Measurements from ENCODE around the gene LRCH1. TPM values are rescaled to one million over a fixed set of nuclear protein-coding genes. Genes with fewer than 3 reads are reported as not detected.

The LRCH1 gene
- total and polyA plus RNA-seq, 2 of the 13 experiments (the other 11 are each of a cell fraction or from before 2014, with no cell fraction given): 4.1 to 12.6 TPM

DNA sequence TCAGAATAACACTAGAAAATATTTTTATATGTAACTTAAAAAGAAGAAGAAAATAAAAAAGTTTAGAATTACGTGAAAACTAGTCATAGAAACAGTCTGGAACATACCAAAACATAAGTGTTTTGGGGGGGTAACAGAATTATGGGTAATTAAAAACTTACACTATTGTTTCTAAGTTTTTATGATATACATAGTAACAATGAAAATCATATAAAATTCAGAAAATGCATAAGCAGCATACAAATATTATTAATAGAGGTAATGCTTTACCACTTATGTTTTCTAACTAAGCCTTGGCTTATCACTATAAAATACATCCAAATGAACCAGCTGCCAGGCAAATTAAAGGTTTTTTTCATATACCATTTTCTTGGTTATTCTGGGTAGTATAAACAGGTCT lies 229.1 kb downstream of the LRCH1 start:
- Histone ChIP-seq H3K27me3 (ENCODE audit: control insufficient read depth in 1 of 2, insufficient read depth in 2 of 2, low read length in 2 of 2) (no peaks in the 10 kb centered on the region; a peak in 1 of 5 replicates), H3K4me1 (ENCODE audit: insufficient read depth, low read length) (no peaks in the 10 kb centered on the region), H3K27ac (ENCODE audit: extremely low read length, insufficient read depth, low read length) (no peak overlapping the region), H3K4me2 (ENCODE audit: low read depth, low read length) (no peak overlapping the region), H3K4me3 (replicated peaks in 1 of 3; ENCODE audit: insufficient read depth in 1 of 3, low read depth in 2 of 3, low read length in 3 of 3) (no peak overlapping the region), H3K9me3 (ENCODE audit: low read length) (no peaks in the 10 kb centered on the region), H3K9ac (ENCODE audit: insufficient read depth, low read depth, low read length) (no peak overlapping the region), H3K36me3 (replicated peaks in 1 of 2; ENCODE audit: control insufficient read depth in 1 of 2, insufficient read depth in 2 of 2, low read length in 2 of 2) (peaks cover 5 to 81% of the 10 kb centered on the region in 2 experiments), H4K20me1 (ENCODE audit: insufficient read depth, low read length) (no peaks in the 10 kb centered on the region; the same call in 1 of the 2 replicates), H2AFZ (ENCODE audit: low read length) (no peak overlapping the region), H3K79me2 (ENCODE audit: insufficient read depth, low read length) (no peaks in the 10 kb centered on the region)
- intact Hi-C loops (cut with micrococcal nuclease; ENCODE audit: unreplicated experiment): no loop called here
- ATAC-seq (no peak), FAIRE-seq (no peak), DNase-seq (ENCODE audit: low spot score) (no peak)
- BruUV-seq (replicated peaks): no TSS peak
- TF ChIP-seq NFE2L2 (IDR thresholded peaks at IDR 0.05; ENCODE audit: low read length) (no peak), PHF21A (CRISPR knock-in tag; IDR thresholded peaks at IDR 0.05) (no peak), MEF2D (CRISPR knock-in tag; IDR thresholded peaks at IDR 0.05) (no peak), KLF15 (CRISPR knock-in tag; IDR thresholded peaks at IDR 0.05; ENCODE audit: borderline replicate concordance) (no peak), HES4 (CRISPR knock-in tag; IDR thresholded peaks at IDR 0.05; ENCODE audit: borderline replicate concordance) (no peak), CAMTA2 (CRISPR knock-in tag; IDR thresholded peaks at IDR 0.05; ENCODE audit: borderline replicate concordance) (no peak), SRY (CRISPR knock-in tag; IDR thresholded peaks at IDR 0.05) (no peak), NCOR1 (IDR thresholded peaks at IDR 0.05; ENCODE audit: borderline replicate concordance, low read length) (no peak), ZNF557 (CRISPR knock-in tag; IDR thresholded peaks at IDR 0.05) (no peak), ZNF331 (CRISPR knock-in tag; IDR thresholded peaks at IDR 0.05) (no peak)
- TF ChIP-seq, protein P1, sequence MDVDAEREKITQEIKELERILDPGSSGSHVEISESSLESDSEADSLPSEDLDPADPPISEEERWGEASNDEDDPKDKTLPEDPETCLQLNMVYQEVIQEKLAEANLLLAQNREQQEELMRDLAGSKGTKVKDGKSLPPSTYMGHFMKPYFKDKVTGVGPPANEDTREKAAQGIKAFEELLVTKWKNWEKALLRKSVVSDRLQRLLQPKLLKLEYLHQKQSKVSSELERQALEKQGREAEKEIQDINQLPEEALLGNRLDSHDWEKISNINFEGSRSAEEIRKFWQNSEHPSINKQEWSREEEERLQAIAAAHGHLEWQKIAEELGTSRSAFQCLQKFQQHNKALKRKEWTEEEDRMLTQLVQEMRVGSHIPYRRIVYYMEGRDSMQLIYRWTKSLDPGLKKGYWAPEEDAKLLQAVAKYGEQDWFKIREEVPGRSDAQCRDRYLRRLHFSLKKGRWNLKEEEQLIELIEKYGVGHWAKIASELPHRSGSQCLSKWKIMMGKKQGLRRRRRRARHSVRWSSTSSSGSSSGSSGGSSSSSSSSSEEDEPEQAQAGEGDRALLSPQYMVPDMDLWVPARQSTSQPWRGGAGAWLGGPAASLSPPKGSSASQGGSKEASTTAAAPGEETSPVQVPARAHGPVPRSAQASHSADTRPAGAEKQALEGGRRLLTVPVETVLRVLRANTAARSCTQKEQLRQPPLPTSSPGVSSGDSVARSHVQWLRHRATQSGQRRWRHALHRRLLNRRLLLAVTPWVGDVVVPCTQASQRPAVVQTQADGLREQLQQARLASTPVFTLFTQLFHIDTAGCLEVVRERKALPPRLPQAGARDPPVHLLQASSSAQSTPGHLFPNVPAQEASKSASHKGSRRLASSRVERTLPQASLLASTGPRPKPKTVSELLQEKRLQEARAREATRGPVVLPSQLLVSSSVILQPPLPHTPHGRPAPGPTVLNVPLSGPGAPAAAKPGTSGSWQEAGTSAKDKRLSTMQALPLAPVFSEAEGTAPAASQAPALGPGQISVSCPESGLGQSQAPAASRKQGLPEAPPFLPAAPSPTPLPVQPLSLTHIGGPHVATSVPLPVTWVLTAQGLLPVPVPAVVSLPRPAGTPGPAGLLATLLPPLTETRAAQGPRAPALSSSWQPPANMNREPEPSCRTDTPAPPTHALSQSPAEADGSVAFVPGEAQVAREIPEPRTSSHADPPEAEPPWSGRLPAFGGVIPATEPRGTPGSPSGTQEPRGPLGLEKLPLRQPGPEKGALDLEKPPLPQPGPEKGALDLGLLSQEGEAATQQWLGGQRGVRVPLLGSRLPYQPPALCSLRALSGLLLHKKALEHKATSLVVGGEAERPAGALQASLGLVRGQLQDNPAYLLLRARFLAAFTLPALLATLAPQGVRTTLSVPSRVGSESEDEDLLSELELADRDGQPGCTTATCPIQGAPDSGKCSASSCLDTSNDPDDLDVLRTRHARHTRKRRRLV (CRISPR knock-in tag; IDR thresholded peaks at IDR 0.05): no peak
- TF ChIP-seq, protein P2, sequence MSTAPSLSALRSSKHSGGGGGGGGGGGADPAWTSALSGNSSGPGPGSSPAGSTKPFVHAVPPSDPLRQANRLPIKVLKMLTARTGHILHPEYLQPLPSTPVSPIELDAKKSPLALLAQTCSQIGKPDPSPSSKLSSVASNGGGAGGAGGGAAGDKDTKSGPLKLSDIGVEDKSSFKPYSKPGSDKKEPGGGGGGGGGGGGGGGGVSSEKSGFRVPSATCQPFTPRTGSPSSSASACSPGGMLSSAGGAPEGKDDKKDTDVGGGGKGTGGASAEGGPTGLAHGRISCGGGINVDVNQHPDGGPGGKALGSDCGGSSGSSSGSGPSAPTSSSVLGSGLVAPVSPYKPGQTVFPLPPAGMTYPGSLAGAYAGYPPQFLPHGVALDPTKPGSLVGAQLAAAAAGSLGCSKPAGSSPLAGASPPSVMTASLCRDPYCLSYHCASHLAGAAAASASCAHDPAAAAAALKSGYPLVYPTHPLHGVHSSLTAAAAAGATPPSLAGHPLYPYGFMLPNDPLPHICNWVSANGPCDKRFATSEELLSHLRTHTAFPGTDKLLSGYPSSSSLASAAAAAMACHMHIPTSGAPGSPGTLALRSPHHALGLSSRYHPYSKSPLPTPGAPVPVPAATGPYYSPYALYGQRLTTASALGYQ (CRISPR knock-in tag; IDR thresholded peaks at IDR 0.05): no peak
- TF ChIP-seq, protein P3, sequence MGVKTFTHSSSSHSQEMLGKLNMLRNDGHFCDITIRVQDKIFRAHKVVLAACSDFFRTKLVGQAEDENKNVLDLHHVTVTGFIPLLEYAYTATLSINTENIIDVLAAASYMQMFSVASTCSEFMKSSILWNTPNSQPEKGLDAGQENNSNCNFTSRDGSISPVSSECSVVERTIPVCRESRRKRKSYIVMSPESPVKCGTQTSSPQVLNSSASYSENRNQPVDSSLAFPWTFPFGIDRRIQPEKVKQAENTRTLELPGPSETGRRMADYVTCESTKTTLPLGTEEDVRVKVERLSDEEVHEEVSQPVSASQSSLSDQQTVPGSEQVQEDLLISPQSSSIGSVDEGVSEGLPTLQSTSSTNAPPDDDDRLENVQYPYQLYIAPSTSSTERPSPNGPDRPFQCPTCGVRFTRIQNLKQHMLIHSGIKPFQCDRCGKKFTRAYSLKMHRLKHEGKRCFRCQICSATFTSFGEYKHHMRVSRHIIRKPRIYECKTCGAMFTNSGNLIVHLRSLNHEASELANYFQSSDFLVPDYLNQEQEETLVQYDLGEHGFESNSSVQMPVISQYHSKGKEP (CRISPR knock-in tag; IDR thresholded peaks at IDR 0.05): no peak
- TF ChIP-seq, protein P4, sequence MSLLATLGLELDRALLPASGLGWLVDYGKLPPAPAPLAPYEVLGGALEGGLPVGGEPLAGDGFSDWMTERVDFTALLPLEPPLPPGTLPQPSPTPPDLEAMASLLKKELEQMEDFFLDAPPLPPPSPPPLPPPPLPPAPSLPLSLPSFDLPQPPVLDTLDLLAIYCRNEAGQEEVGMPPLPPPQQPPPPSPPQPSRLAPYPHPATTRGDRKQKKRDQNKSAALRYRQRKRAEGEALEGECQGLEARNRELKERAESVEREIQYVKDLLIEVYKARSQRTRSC (CRISPR knock-in tag; IDR thresholded peaks at IDR 0.05; ENCODE audit: low read depth): no peak
- TF ChIP-seq, protein P5, sequence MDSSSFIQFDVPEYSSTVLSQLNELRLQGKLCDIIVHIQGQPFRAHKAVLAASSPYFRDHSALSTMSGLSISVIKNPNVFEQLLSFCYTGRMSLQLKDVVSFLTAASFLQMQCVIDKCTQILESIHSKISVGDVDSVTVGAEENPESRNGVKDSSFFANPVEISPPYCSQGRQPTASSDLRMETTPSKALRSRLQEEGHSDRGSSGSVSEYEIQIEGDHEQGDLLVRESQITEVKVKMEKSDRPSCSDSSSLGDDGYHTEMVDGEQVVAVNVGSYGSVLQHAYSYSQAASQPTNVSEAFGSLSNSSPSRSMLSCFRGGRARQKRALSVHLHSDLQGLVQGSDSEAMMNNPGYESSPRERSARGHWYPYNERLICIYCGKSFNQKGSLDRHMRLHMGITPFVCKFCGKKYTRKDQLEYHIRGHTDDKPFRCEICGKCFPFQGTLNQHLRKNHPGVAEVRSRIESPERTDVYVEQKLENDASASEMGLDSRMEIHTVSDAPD (CRISPR knock-in tag; IDR thresholded peaks at IDR 0.05): no peak
- POLR2A ChIA-PET: no interaction called here
- WGBS (ENCODE audit: low lambda C conversion rate): 100% methylated on average over 1 of the region's 1 CpG
- CTCF ChIA-PET (ENCODE audit: low intra/inter-chr PET ratio, low total read pairs): no interaction called here
- in situ Hi-C loops (cut with HindIII; ENCODE audit: extremely low pct_ligation_motif_present, low pct_unique_long_range_greater_than_20kb): no loop called here

Data from HepG2 (cell line).